ENCODE measurements around the gene CNDP1. TPM values are rescaled to one million over a fixed set of nuclear protein-coding genes. Genes with fewer than 3 reads are reported as not detected.
A peak's percentile ranks its signal among the peaks of the same experiment; 100 is the strongest.

CNDP1 gene
- total RNA-seq, 4 donors from 2014 or later, result 0.53 TPM; not detected in 3

DNA sequence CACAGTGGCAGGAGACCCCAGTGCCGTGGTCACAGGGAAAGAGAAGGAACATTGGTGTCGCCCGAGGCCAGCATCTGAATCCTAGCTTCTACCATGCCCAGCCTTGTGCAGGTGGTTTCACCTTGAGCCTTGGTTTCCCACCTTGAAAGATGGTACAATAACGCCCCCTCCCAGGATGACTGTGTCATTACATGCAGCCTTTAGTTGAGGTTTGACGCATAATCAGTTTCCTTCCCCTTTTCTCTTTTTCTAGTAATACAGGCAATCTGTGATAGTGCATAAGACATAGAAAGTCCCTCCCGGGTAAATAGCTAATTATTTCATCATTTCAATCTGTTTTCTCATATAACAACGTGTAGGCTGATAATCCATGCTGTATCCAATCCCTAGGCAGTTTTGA is 33.5 kb downstream of the CNDP1 start:
- Histone ChIP-seq H3K4me3 (no peak overlapping the region), H3K36me3 (no peaks in the 10 kb centered on the region), H3K27ac (no peak overlapping the region), H3K9me3 (peaks cover 0 to 6% (median 0%) of the 10 kb centered on the region in 4 donors), H3K4me1 (peaks cover 0 to 24% (median 0%) of the 10 kb centered on the region in 4 donors), H3K27me3 (no peaks in the 10 kb centered on the region)
- no peak for DNase-seq
- TF ChIP-seq, protein P1, sequence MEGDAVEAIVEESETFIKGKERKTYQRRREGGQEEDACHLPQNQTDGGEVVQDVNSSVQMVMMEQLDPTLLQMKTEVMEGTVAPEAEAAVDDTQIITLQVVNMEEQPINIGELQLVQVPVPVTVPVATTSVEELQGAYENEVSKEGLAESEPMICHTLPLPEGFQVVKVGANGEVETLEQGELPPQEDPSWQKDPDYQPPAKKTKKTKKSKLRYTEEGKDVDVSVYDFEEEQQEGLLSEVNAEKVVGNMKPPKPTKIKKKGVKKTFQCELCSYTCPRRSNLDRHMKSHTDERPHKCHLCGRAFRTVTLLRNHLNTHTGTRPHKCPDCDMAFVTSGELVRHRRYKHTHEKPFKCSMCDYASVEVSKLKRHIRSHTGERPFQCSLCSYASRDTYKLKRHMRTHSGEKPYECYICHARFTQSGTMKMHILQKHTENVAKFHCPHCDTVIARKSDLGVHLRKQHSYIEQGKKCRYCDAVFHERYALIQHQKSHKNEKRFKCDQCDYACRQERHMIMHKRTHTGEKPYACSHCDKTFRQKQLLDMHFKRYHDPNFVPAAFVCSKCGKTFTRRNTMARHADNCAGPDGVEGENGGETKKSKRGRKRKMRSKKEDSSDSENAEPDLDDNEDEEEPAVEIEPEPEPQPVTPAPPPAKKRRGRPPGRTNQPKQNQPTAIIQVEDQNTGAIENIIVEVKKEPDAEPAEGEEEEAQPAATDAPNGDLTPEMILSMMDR (IDR thresholded peaks at IDR 0.05), result peak in 3 of 6 experiments; percentile 6 to 24 (median 17)
- no peak for TF ChIP-seq POLR2A (IDR thresholded peaks at IDR 0.05)

DNA sequence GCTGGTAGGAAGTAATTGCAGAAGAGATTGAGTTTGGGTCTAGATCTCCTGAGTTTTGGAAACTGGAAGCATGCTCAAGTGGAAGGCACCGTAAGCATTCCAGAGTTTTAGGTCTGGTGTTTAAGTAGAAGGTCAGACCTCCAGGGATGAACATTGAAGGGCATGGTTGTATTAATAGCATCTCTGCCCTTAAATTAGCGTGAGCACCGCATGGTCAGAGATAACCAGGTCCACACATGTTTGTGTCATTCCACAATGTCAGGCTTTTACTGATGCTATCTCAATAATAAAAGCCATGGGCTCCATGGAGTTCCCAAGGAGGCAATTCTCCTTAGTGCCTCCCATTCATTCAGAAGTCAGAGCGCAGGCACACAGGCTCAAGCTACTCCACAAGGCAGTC is 35.1 kb downstream of the CNDP1 start:
- Histone ChIP-seq H3K9me3 (peaks cover 0 to 6% (median 0%) of the 10 kb centered on the region in 4 donors), H3K27me3 (no peaks in the 10 kb centered on the region), H3K4me3 (no peak overlapping the region), H3K4me1 (peaks cover 0 to 14% (median 0%) of the 10 kb centered on the region in 4 donors), H3K27ac (no peak overlapping the region), H3K36me3 (no peaks in the 10 kb centered on the region)
- DNase-seq, result no peak
- TF ChIP-seq POLR2A (IDR thresholded peaks at IDR 0.05), result no peak
- TF ChIP-seq, protein P1 (IDR thresholded peaks at IDR 0.05), result no peak

DNA sequence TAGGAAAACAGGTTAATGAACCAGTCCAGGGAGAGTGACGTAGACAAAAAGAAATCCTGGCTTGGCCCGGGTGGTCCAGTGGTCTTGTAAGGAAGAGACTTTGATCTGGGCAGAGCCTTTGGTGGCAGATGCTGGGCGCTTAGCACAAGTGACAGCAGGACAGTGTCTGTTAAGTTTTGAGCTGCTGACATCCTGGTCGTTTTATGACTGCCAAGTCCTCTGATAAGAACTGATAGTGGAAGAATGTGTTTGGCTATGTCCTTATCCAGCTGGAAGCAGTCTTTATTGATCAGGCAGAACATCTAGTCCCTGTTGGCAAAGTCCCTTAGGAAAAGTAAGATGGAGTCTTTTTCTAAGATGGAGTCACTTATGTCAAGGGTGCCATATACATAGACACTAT is 36.0 kb downstream of the CNDP1 start:
- no peaks in the 10 kb centered on the region for H3K27me3 ChIP-seq
- H3K9me3 ChIP-seq, result peaks cover 0 to 6% (median 0%) of the 10 kb centered on the region in 4 donors
- H3K4me1 ChIP-seq, result peaks cover 0 to 7% (median 0%) of the 10 kb centered on the region in 4 donors
- no peak for DNase-seq
- H3K27ac ChIP-seq, result no peak overlapping the region
- H3K4me3 ChIP-seq, result no peak overlapping the region
- TF ChIP-seq, protein P1 (IDR thresholded peaks at IDR 0.05), result no peak
- TF ChIP-seq POLR2A (IDR thresholded peaks at IDR 0.05), result no peak
- no peaks in the 10 kb centered on the region for H3K36me3 ChIP-seq

DNA sequence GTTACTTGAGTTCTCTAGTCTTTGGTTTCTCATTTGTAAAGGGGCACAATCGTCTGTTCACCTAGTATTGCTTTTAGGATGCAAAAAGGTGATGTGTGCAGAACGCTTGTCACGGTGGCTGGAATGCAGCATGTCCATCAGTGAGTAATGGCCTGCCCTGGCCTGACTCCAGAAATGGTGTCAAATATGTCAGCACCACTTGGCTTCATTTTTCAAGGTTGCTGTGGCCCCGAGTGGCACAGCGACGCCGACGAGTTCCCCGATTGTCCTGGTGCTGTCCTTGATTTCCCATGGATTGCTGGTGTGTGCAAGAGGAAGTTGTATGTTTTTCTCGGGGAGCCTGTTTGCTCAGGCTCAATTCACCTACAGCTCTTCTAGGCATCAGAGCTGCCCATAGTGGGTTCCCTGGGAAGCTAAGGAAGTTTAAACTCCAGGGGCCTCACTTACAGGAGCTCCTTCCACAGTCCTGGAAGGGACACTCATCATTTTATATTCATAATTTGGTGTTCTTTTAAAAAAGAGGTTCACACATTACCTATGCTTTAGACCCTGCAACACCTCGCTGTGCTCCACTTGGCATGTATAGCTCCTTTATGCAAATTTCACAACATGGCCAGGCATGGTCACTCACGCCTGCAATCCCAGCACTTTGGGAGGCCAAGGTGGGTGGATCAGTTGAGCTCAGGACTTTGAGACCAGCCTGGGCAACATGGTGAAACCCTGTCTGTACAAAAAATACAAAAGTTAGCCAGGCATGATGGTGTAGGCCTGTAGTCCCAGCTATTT is 37.8 kb downstream of the CNDP1 start:
- no peaks in the 10 kb centered on the region for H3K27me3 ChIP-seq
- no peak overlapping the region for H3K4me3 ChIP-seq
- H3K36me3 ChIP-seq, result no peaks in the 10 kb centered on the region
- H3K4me1 ChIP-seq, result no peaks in the 10 kb centered on the region
- no peak overlapping the region for H3K27ac ChIP-seq
- DNase-seq, result no peak
- TF ChIP-seq POLR2A (IDR thresholded peaks at IDR 0.05), result no peak
- TF ChIP-seq, protein P1 (IDR thresholded peaks at IDR 0.05), result no peak
- H3K9me3 ChIP-seq, result no peaks in the 10 kb centered on the region

DNA sequence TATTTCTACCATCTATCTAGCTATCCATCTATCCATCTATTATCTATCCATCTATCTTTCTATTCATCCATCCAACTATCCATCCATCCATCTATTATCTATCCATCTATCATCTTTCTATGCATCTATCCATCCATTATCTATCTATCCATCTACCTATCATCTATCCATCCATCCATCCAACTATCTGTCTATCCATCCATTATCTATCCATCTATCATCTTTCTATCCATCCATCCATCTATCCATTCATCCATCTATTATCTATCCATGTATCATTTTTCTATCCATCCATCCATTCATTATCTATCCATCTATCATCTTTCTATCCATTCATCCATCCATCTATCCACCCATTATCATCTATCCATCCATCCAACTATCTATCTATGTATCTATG is 38.8 kb downstream of the CNDP1 start:
- no peaks in the 10 kb centered on the region for H3K36me3 ChIP-seq
- H3K27ac ChIP-seq, result no peak overlapping the region
- no peaks in the 10 kb centered on the region for H3K4me1 ChIP-seq
- no peaks in the 10 kb centered on the region for H3K27me3 ChIP-seq
- H3K4me3 ChIP-seq, result no peak overlapping the region
- TF ChIP-seq, protein P1 (IDR thresholded peaks at IDR 0.05), result no peak
- no peak for TF ChIP-seq POLR2A (IDR thresholded peaks at IDR 0.05)
- DNase-seq, result no peak
- no peaks in the 10 kb centered on the region for H3K9me3 ChIP-seq
